ENCODE measurements around the gene FREM2.
A peak's percentile ranks its signal among the peaks of the same experiment; 100 is the strongest.

FREM2 gene

GRCh38 chr13:38759390-38759789 lies 72.5 kb downstream of the FREM2 start:
- Histone ChIP-seq H3K9me3 (ENCODE audit: control insufficient read depth, low read length) (no peaks in the 10 kb centered on the region), H3K4me1 (ENCODE audit: control insufficient read depth, insufficient read depth, low read length, poor library complexity, severe bottlenecking) (no peaks in the 10 kb centered on the region), H3K4me3 (ENCODE audit: extremely low read depth, insufficient read depth, low read length, poor library complexity, severe bottlenecking) (no peak overlapping the region), H3K36me3 (ENCODE audit: control insufficient read depth, insufficient read depth, low read length) (no peaks in the 10 kb centered on the region), H3K27ac (ENCODE audit: low read depth, low read length, severe bottlenecking) (no peak overlapping the region)
- 33 to 100% methylated on average over 1 of the region's 4 CpGs for WGBS, 2 experiments (ENCODE audit: insufficient coverage in 2 of 2)

GRCh38 chr13:38763446-38764381 lies 76.8 kb downstream of the FREM2 start:
- no peaks in the 10 kb centered on the region for H3K4me1 ChIP-seq (ENCODE audit: control insufficient read depth, insufficient read depth, low read length, poor library complexity, severe bottlenecking)
- H3K36me3 ChIP-seq (ENCODE audit: control insufficient read depth, insufficient read depth, low read length): no peaks in the 10 kb centered on the region
- WGBS, 2 experiments (ENCODE audit: insufficient coverage in 2 of 2): 34% methylated on average over 2 of the region's 7 CpGs; no CpG with 5 or more reads in 1 of the 2 experiments
- no peaks in the 10 kb centered on the region for H3K9me3 ChIP-seq (ENCODE audit: control insufficient read depth, low read length)
- peak overlapping the region; percentile 48 for H3K27ac ChIP-seq (ENCODE audit: low read depth, low read length, severe bottlenecking)
- no peak overlapping the region for H3K4me3 ChIP-seq (ENCODE audit: extremely low read depth, insufficient read depth, low read length, poor library complexity, severe bottlenecking)

GRCh38 chr13:38766799-38767198 lies 79.9 kb downstream of the FREM2 start:
- Histone ChIP-seq H3K36me3 (ENCODE audit: control insufficient read depth, insufficient read depth, low read length) (no peaks in the 10 kb centered on the region), H3K9me3 (ENCODE audit: control insufficient read depth, low read length) (no peaks in the 10 kb centered on the region), H3K4me3 (ENCODE audit: extremely low read depth, insufficient read depth, low read length, poor library complexity, severe bottlenecking) (no peak overlapping the region), H3K27ac (ENCODE audit: low read depth, low read length, severe bottlenecking) (no peak overlapping the region), H3K4me1 (ENCODE audit: control insufficient read depth, insufficient read depth, low read length, poor library complexity, severe bottlenecking) (no peaks in the 10 kb centered on the region)
- no CpG with 5 or more reads among the region's 2 CpGs for WGBS, 2 experiments (ENCODE audit: insufficient coverage in 2 of 2)

- Histone ChIP-seq H3K27ac (ENCODE audit: low read depth, low read length, severe bottlenecking) (no peak overlapping the region), H3K4me3 (ENCODE audit: extremely low read depth, insufficient read depth, low read length, poor library complexity, severe bottlenecking) (no peak overlapping the region)
- WGBS, 2 experiments (ENCODE audit: insufficient coverage in 2 of 2): no CpG with 5 or more reads among the region's 1 CpG
Observed at GRCh38 chr13:38767506-38768265, 80.8 kb downstream of the FREM2 start.

GRCh38 chr13:38769526-38769925 lies 82.6 kb downstream of the FREM2 start:
- no peaks in the 10 kb centered on the region for H3K4me1 ChIP-seq (ENCODE audit: control insufficient read depth, insufficient read depth, low read length, poor library complexity, severe bottlenecking)
- WGBS, 2 experiments (ENCODE audit: insufficient coverage in 2 of 2): 84 to 88% methylated on average over 5 to 6 of the region's 7 CpGs
- no peak overlapping the region for H3K4me3 ChIP-seq (ENCODE audit: extremely low read depth, insufficient read depth, low read length, poor library complexity, severe bottlenecking)
- H3K27ac ChIP-seq (ENCODE audit: low read depth, low read length, severe bottlenecking): no peak overlapping the region
- no peaks in the 10 kb centered on the region for H3K36me3 ChIP-seq (ENCODE audit: control insufficient read depth, insufficient read depth, low read length)
- no peaks in the 10 kb centered on the region for H3K9me3 ChIP-seq (ENCODE audit: control insufficient read depth, low read length)

More at GRCh38 chr13:38767506-38768265, 80.8 kb downstream of the FREM2 start:
- Histone ChIP-seq H3K36me3 (ENCODE audit: control insufficient read depth, insufficient read depth, low read length) (no peaks in the 10 kb centered on the region), H3K4me1 (ENCODE audit: control insufficient read depth, insufficient read depth, low read length, poor library complexity, severe bottlenecking) (no peaks in the 10 kb centered on the region), H3K9me3 (ENCODE audit: control insufficient read depth, low read length) (no peaks in the 10 kb centered on the region)

GRCh38 chr13:38775085-38775484 lies 88.2 kb downstream of the FREM2 start:
- Histone ChIP-seq H3K27ac (ENCODE audit: low read depth, low read length, severe bottlenecking) (no peak overlapping the region), H3K36me3 (ENCODE audit: control insufficient read depth, insufficient read depth, low read length) (peaks cover 5% of the 10 kb centered on the region), H3K4me3 (ENCODE audit: extremely low read depth, insufficient read depth, low read length, poor library complexity, severe bottlenecking) (no peak overlapping the region), H3K9me3 (ENCODE audit: control insufficient read depth, low read length) (no peaks in the 10 kb centered on the region), H3K4me1 (ENCODE audit: control insufficient read depth, insufficient read depth, low read length, poor library complexity, severe bottlenecking) (no peaks in the 10 kb centered on the region)
- 50 to 67% methylated on average over 2 to 3 of the region's 5 CpGs for WGBS, 2 experiments (ENCODE audit: insufficient coverage in 2 of 2)

GRCh38 chr13:38777347-38778119 lies 90.7 kb downstream of the FREM2 start:
- Histone ChIP-seq H3K4me1 (ENCODE audit: control insufficient read depth, insufficient read depth, low read length, poor library complexity, severe bottlenecking) (no peaks in the 10 kb centered on the region), H3K27ac (ENCODE audit: low read depth, low read length, severe bottlenecking) (no peak overlapping the region)
- WGBS, 2 experiments (ENCODE audit: insufficient coverage in 2 of 2): 89% methylated on average over 3 of the region's 6 CpGs; no CpG with 5 or more reads in 1 of the 2 experiments

GRCh38 chr13:38781539-38781938 lies 94.7 kb downstream of the FREM2 start:
- Histone ChIP-seq H3K36me3 (ENCODE audit: control insufficient read depth, insufficient read depth, low read length) (peaks cover 5% of the 10 kb centered on the region), H3K9me3 (ENCODE audit: control insufficient read depth, low read length) (no peaks in the 10 kb centered on the region), H3K4me3 (ENCODE audit: extremely low read depth, insufficient read depth, low read length, poor library complexity, severe bottlenecking) (no peak overlapping the region), H3K4me1 (ENCODE audit: control insufficient read depth, insufficient read depth, low read length, poor library complexity, severe bottlenecking) (no peaks in the 10 kb centered on the region), H3K27ac (ENCODE audit: low read depth, low read length, severe bottlenecking) (no peak overlapping the region)
- 83% methylated on average over 1 of the region's 3 CpGs; no CpG with 5 or more reads in 1 of the 2 experiments for WGBS, 2 experiments (ENCODE audit: insufficient coverage in 2 of 2)

More at GRCh38 chr13:38777347-38778119, 90.7 kb downstream of the FREM2 start:
- Histone ChIP-seq H3K36me3 (ENCODE audit: control insufficient read depth, insufficient read depth, low read length) (peaks cover 5% of the 10 kb centered on the region), H3K4me3 (ENCODE audit: extremely low read depth, insufficient read depth, low read length, poor library complexity, severe bottlenecking) (no peak overlapping the region), H3K9me3 (ENCODE audit: control insufficient read depth, low read length) (no peaks in the 10 kb centered on the region)

GRCh38 chr13:38784036-38784880 lies 97.4 kb downstream of the FREM2 start:
- no peaks in the 10 kb centered on the region for H3K36me3 ChIP-seq (ENCODE audit: control insufficient read depth, insufficient read depth, low read length)
- 81 to 86% methylated on average over 10 to 11 of the region's 15 CpGs for WGBS, 2 experiments (ENCODE audit: insufficient coverage in 2 of 2)

More at GRCh38 chr13:38784036-38784880, 97.4 kb downstream of the FREM2 start:
- no peaks in the 10 kb centered on the region for H3K4me1 ChIP-seq (ENCODE audit: control insufficient read depth, insufficient read depth, low read length, poor library complexity, severe bottlenecking)
- H3K27ac ChIP-seq (ENCODE audit: low read depth, low read length, severe bottlenecking): no peak overlapping the region
- H3K9me3 ChIP-seq (ENCODE audit: control insufficient read depth, low read length): no peaks in the 10 kb centered on the region
- H3K4me3 ChIP-seq (ENCODE audit: extremely low read depth, insufficient read depth, low read length, poor library complexity, severe bottlenecking): no peak overlapping the region

Measured in mesodermal cell (in vitro differentiated cells).